HFFc6 (cell line): ENCODE results near the gene NF2. TPM values are rescaled to one million over a fixed set of nuclear protein-coding genes. Genes with fewer than 3 reads are reported as not detected.

Source experiments
- DNase-seq: peaks from one replicate; pipeline ENCODE4 v3.0.0-alpha.2; 2018
- H3K27ac Mint-ChIP-seq: 2 replicates; pipeline ENCODE4 v1.8.0; 2020; ENCODE audit warnings: mild to moderate bottlenecking, mixed read lengths
- H3K27me3 Mint-ChIP-seq: 2 replicates; pipeline ENCODE4 v1.8.0; 2021; ENCODE audit warnings: mild to moderate bottlenecking, moderate library complexity, mixed read lengths; ENCODE audit not compliant: insufficient read depth
- H3K36me3 Mint-ChIP-seq: 2 replicates; pipeline ENCODE4 v1.8.0; 2021; ENCODE audit warnings: low read depth, mixed read lengths
- H3K4me1 Mint-ChIP-seq: 2 replicates; pipeline ENCODE4 v1.8.0; 2020; ENCODE audit warnings: low read depth, mixed read lengths
- H3K4me3 Mint-ChIP-seq: 2 replicates; pipeline ENCODE4 v1.8.0; 2020; ENCODE audit warnings: mild to moderate bottlenecking, moderate library complexity, mixed read lengths
- H3K9me3 Mint-ChIP-seq: 2 replicates; pipeline ENCODE4 v1.8.0; 2020; ENCODE audit warnings: mild to moderate bottlenecking, mixed read lengths
- total RNA-seq, 6 experiments: library from RNA; stranded (reverse); fragmentation: NEBNext Ultra II Directional; extraction: Animal tissue kit (Norgen Biotek cat#: 25700); gene quantifications; 2 replicates in 1 of 6; 3 replicates in 5 of 6; pipeline ENCODE4 v1.2.3, GENCODE V29; 2021
- TF ChIP-seq, protein P1 (sequence below): fragments of 200-600 bp; sonication (generic); IDR thresholded peaks from 2 replicates; pipeline ENCODE4 v1.5.0; 2021; ENCODE audit warnings: antibody characterized with exemption, mild to moderate bottlenecking

The NF2 gene
- total RNA-seq, 6 experiments from 2014 or later: 161 to 184 (median 176) TPM

DNA sequence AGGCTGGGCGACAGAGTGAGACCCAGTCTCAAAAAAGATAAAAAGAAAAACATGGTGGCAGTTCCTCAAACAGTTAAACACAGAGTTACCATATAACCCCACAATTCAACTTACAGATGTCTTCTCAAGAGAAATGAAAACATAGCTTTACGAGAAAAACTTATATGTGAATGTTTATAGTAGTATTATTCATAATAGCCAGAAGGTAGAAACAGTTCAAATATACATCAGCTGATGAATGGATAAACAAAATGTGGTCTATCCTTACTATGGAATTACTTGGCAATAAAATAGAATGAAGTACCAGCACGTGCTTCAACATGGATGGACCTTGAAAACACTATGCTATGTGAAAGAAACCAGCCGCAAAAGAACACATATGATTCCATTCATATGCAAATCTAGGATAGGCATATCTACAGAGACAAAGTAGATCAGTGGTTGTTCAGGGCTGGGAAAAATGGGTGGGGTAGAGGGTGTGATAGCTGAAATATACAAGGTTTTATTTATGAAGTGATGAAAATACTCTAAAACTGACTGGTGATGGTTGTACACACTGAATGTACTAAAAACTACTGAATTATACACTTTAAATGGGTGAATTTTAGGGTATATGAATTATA, 12.4 kb downstream of the NF2 start:
- H3K36me3 Mint-ChIP-seq: peaks cover 15% of the 10 kb centered on the region
- DNase-seq: no peak
- peaks cover 1% of the 10 kb centered on the region; the same call in 1 of the 2 replicates for H3K27me3 Mint-ChIP-seq
- peak overlapping the region; percentile 35 for H3K27ac Mint-ChIP-seq
- no peak overlapping the region for H3K4me3 Mint-ChIP-seq
- peaks cover 48% of the 10 kb centered on the region for H3K4me1 Mint-ChIP-seq
- peaks cover 3% of the 10 kb centered on the region; the same call in 1 of the 2 replicates for H3K9me3 Mint-ChIP-seq
- TF ChIP-seq, protein P1, sequence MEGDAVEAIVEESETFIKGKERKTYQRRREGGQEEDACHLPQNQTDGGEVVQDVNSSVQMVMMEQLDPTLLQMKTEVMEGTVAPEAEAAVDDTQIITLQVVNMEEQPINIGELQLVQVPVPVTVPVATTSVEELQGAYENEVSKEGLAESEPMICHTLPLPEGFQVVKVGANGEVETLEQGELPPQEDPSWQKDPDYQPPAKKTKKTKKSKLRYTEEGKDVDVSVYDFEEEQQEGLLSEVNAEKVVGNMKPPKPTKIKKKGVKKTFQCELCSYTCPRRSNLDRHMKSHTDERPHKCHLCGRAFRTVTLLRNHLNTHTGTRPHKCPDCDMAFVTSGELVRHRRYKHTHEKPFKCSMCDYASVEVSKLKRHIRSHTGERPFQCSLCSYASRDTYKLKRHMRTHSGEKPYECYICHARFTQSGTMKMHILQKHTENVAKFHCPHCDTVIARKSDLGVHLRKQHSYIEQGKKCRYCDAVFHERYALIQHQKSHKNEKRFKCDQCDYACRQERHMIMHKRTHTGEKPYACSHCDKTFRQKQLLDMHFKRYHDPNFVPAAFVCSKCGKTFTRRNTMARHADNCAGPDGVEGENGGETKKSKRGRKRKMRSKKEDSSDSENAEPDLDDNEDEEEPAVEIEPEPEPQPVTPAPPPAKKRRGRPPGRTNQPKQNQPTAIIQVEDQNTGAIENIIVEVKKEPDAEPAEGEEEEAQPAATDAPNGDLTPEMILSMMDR: no peak

DNA sequence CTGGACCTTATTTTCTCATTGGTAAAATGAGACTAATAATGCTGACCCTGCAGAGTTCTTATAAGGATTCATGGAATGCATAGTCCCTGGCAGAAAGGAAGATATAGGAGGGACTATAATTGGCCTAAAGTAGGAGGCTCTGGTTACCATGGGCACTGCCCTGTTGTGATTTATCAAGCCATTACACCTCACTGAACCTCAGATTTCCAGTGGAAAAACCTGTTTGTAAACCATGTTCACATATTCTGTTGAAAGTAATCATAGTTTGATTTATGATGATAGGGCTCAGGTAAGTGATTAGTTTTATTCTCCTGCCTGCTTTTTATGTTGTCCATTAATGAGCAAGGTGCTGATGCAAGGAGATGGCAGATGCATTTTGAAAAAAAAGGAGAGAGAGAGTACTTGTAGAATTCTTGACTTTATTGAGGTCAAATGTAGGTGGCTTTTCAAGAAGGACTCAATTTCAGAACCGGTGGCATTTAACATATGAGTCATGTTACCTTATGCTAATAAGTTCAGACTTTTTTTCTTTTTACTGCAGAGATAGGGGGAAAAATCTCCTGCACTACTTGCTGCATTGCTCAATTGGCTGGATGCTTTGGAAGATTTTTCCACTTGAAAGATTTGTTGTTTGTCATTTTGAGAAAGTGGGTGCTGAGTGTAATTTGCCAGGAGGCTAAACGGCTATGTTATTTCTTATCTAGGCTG, 14.6 kb downstream of the NF2 start:
- Mint-ChIP-seq H3K27me3 (peaks cover 2% of the 10 kb centered on the region; the same call in 1 of the 2 replicates), H3K36me3 (peaks cover 6% of the 10 kb centered on the region), H3K4me1 (peaks cover 69% of the 10 kb centered on the region), H3K27ac (peak overlapping the region; percentile 89), H3K9me3 (no peaks in the 10 kb centered on the region), H3K4me3 (peak overlapping the region; percentile 13)
- DNase-seq: peak; percentile 59
- TF ChIP-seq, protein P1: no peak

DNA sequence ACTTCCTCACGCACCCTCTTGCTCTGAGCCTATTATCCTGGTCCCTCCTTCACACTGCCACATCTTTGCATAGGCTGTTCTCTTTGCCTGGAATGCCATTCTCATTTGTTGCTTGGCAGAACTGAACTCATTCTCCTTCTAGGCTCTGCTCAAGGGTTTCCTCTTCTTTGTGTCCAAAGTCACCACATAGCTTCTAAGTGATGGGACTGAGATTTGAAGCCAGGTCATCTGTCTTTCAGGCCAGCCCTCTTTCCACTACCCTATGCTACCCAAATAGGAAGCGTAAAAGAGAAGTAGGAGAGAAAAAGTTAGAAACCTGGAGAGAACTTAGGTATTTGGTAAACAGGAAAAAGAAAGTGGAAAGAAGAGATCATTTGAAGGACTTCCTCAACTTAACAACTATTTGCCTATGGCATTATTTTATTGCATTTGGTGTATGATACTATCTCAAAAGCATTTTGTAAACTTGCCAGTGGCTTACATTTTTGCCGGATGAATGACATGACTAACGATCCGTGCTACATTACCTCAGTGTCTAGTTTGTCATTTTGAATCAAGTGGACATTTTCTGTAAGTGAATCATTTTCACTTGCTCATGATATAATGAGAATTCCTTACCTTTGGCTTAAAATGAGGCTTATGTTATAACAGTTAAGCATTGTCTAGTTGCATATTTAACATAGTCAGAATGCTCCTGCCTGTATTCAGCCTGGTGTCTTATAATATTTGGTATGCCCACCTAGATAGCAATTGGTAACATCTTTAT, 18.5 kb downstream of the NF2 start:
- Mint-ChIP-seq H3K4me1 (peaks cover 90% of the 10 kb centered on the region), H3K27me3 (peaks cover 2% of the 10 kb centered on the region; the same call in 1 of the 2 replicates), H3K27ac (peak overlapping the region; percentile 89), H3K4me3 (peak overlapping the region; percentile 79), H3K36me3 (peaks cover 13% of the 10 kb centered on the region), H3K9me3 (no peaks in the 10 kb centered on the region)
- peak; percentile 98 for DNase-seq
- TF ChIP-seq, protein P1: no peak

DNA sequence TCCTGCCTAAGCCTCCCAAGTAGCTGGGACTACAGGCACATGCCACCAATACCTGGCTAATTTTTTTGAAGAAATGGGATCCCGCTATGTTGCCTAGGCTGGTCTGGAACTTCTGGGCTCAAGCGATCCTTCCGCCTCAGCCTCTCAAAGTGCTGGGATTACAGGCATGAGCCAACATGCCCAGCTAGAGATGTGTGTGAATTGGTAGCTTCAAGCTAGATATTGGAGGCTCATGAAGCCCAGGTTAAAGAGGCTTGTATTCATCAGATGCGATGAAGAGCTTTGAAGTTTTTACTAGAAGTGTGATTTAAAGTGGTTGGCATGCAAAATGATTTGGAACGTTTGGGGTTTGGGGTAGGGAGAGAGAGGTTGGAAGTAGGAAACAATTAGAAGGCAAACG, 19.6 kb downstream of the NF2 start:
- Mint-ChIP-seq H3K27me3 (peaks cover 2% of the 10 kb centered on the region; the same call in 1 of the 2 replicates), H3K27ac (peak overlapping the region; percentile 89), H3K4me3 (peak overlapping the region; percentile 63), H3K9me3 (no peaks in the 10 kb centered on the region), H3K36me3 (peaks cover 15% of the 10 kb centered on the region), H3K4me1 (peaks cover 90% of the 10 kb centered on the region)
- TF ChIP-seq, protein P1: no peak
- DNase-seq: no peak

DNA sequence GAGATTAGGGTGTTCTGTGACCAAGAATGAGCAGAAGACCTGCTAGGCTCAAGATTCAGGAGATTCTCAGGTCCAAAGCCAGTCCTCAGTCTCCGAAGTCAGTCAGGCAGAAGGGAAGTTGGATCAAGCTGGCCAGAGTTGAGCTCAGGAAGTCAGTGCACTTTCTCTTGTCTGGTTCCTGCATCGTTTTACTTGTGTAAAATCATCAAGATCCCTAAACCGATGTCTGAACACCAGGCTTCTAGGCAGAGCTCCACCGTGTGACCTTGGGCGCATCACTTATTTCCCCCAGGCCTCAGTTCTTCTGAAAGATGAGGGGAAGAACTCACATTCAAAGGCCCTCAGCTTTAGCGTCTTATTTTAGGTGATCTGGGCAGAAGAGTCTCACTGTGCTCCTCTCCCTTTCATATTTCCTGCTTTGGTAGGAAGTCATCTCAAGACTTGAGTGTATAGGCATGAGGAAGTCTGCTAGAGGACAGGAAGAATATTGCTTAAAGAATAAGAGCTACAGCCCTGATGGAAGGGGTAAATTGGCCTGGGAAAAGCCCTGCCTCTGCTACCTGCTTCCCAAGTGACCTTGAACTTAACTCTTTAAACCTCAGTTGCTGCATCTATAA, 20.2 kb downstream of the NF2 start:
- H3K9me3 Mint-ChIP-seq: no peaks in the 10 kb centered on the region
- peak overlapping the region; percentile 89 for H3K27ac Mint-ChIP-seq
- TF ChIP-seq, protein P1: no peak
- H3K36me3 Mint-ChIP-seq: peaks cover 19% of the 10 kb centered on the region
- H3K27me3 Mint-ChIP-seq: peaks cover 2% of the 10 kb centered on the region; the same call in 1 of the 2 replicates
- peaks cover 90% of the 10 kb centered on the region for H3K4me1 Mint-ChIP-seq
- H3K4me3 Mint-ChIP-seq: peak overlapping the region; percentile 63
- no peak for DNase-seq
